H9 (cell line): ENCODE data around the gene AACS. TPM values are rescaled to one million over a fixed set of nuclear protein-coding genes. Genes with fewer than 3 reads are reported as not detected.
A peak's percentile ranks its signal among the peaks of the same experiment; 100 is the strongest.

ENCODE experiments used
- DNase-seq: peaks from one replicate; pipeline ENCODE4 v3.0.0-alpha.2; 2017
- H2AFZ ChIP-seq: one replicate; pipeline ENCODE4 v1.6.1; 2013; ENCODE audit warnings: mild to moderate bottlenecking, low read length, control low read depth, moderate library complexity
- H2AK5ac ChIP-seq: 2 replicates; pipeline ENCODE4 v1.6.1; 2013; ENCODE audit warnings: low read length, control low read depth, mixed read lengths; ENCODE audit not compliant: insufficient read length
- H2BK120ac ChIP-seq: one replicate; pipeline ENCODE4 v1.6.1; 2013; ENCODE audit warnings: low read depth, mild to moderate bottlenecking, low read length, control low read depth, inconsistent platforms; ENCODE audit not compliant: poor library complexity, severe bottlenecking
- H2BK12ac ChIP-seq: 2 replicates; pipeline ENCODE4 v1.6.1; 2013; ENCODE audit warnings: low read length, control low read depth, mixed read lengths, low read depth; ENCODE audit not compliant: insufficient read length
- H2BK15ac ChIP-seq: 2 replicates; pipeline ENCODE4 v1.6.1; 2013; ENCODE audit warnings: low read depth, low read length, control low read depth
- H2BK20ac ChIP-seq: one replicate; pipeline ENCODE4 v1.6.1; 2013; ENCODE audit warnings: low read depth, mild to moderate bottlenecking, low read length, control low read depth, inconsistent platforms; ENCODE audit not compliant: poor library complexity, severe bottlenecking
- H2BK5ac ChIP-seq: 2 replicates; pipeline ENCODE4 v1.6.1; 2013; ENCODE audit warnings: low read length, control low read depth, mixed read lengths; ENCODE audit not compliant: insufficient read length
- H3K14ac ChIP-seq: 2 replicates; pipeline ENCODE4 v1.6.1; 2013; ENCODE audit warnings: low read length, control low read depth; ENCODE audit not compliant: insufficient read depth
- H3K18ac ChIP-seq: 2 replicates; pipeline ENCODE4 v1.6.1; 2013; ENCODE audit warnings: low read depth, mild to moderate bottlenecking, mixed read lengths, low read length, control low read depth; ENCODE audit not compliant: insufficient read length
- H3K23ac ChIP-seq: 2 replicates; pipeline ENCODE4 v1.6.1; 2013; ENCODE audit warnings: low read length, control low read depth, mixed read lengths, low read depth; ENCODE audit not compliant: insufficient read length
- H3K23me2 ChIP-seq: 2 replicates; pipeline ENCODE4 v1.6.1; 2013; ENCODE audit warnings: low read depth, mild to moderate bottlenecking, mixed read lengths, low read length, control low read depth; ENCODE audit not compliant: insufficient read length, poor library complexity, severe bottlenecking
- H3K27ac ChIP-seq: 2 replicates; pipeline ENCODE4 v1.5.1; 2013; ENCODE audit warnings: low read length, control low read depth, mixed read lengths, low read depth; ENCODE audit not compliant: insufficient read length
- H3K27me3 ChIP-seq: 2 replicates; pipeline ENCODE4 v1.6.1; 2013; ENCODE audit warnings: low read length, control low read depth, inconsistent platforms; ENCODE audit not compliant: insufficient read depth
- H3K4ac ChIP-seq: 2 replicates; pipeline ENCODE4 v1.6.1; 2013; ENCODE audit warnings: low read depth, mild to moderate bottlenecking, control low read depth, inconsistent platforms, low read length, moderate library complexity
- H3K4me1 ChIP-seq: 2 replicates; pipeline ENCODE4 v1.6.1; 2013; ENCODE audit warnings: low read length, control low read depth, inconsistent platforms; ENCODE audit not compliant: insufficient read depth
- H3K4me2 ChIP-seq: 2 replicates; pipeline ENCODE4 v1.6.1; 2013; ENCODE audit warnings: low read length, control low read depth, mixed read lengths; ENCODE audit not compliant: insufficient read length, insufficient read depth
- H3K56ac ChIP-seq: 2 replicates; pipeline ENCODE4 v1.6.1; 2013; ENCODE audit warnings: low read depth, mild to moderate bottlenecking, mixed read lengths, low read length, control low read depth; ENCODE audit not compliant: insufficient read length
- H3K79me1 ChIP-seq: 2 replicates; pipeline ENCODE4 v1.6.1; 2013; ENCODE audit warnings: low read depth, mild to moderate bottlenecking, moderate library complexity, low read length, control low read depth, inconsistent platforms; ENCODE audit not compliant: insufficient read depth, poor library complexity, severe bottlenecking
- H3K79me2 ChIP-seq: 2 replicates; pipeline ENCODE4 v1.6.1; 2013; ENCODE audit warnings: low read length, control low read depth, inconsistent platforms; ENCODE audit not compliant: insufficient read depth
- H3K9ac ChIP-seq: 2 replicates; pipeline ENCODE4 v1.6.1; 2013; ENCODE audit warnings: low read length, control low read depth, mixed read lengths; ENCODE audit not compliant: insufficient read length; ENCODE audit errors: extremely low read depth
- H3K9me3 ChIP-seq: one replicate; pipeline ENCODE4 v1.6.1; 2013; ENCODE audit warnings: low read depth, low read length, inconsistent platforms; ENCODE audit not compliant: control insufficient read depth
- H3T11ph ChIP-seq: one replicate; pipeline ENCODE4 v1.6.1; 2013; ENCODE audit warnings: mild to moderate bottlenecking, low read length, control low read depth, inconsistent platforms
- H4K20me1 ChIP-seq: one replicate; pipeline ENCODE4 v1.6.1; 2013; ENCODE audit not compliant: control insufficient read depth, insufficient read length, insufficient read depth
- H4K5ac ChIP-seq: 2 replicates; pipeline ENCODE4 v1.6.1; 2013; ENCODE audit warnings: low read depth, mild to moderate bottlenecking, mixed read lengths, low read length, control low read depth; ENCODE audit not compliant: insufficient read length
- H4K8ac ChIP-seq: replicated peaks from 2 replicates; pipeline ENCODE4 v1.6.1; 2013; ENCODE audit warnings: low read length, control low read depth, mixed read lengths, low read depth; ENCODE audit not compliant: insufficient read length
- H4K91ac ChIP-seq: 2 replicates; pipeline ENCODE4 v1.6.1; 2013; ENCODE audit warnings: low read depth, mild to moderate bottlenecking, moderate library complexity, mixed read lengths, low read length, control low read depth; ENCODE audit not compliant: insufficient read length
- H3K27ac Mint-ChIP-seq, 3 experiments: 2 replicates in 2 of 3; 3 replicates in 1 of 3; pipeline ENCODE4 v1.8.0; 2020 to 2021; ENCODE audit warnings: mixed read lengths in 3 of 3, mild to moderate bottlenecking in 1 of 3, moderate library complexity in 1 of 3
- H3K27me3 Mint-ChIP-seq: 2 replicates; pipeline ENCODE4 v1.8.0; 2021; ENCODE audit warnings: low read depth, mild to moderate bottlenecking, moderate library complexity, mixed read lengths
- H3K36me3 Mint-ChIP-seq, 3 experiments: 2 replicates in 2 of 3; 3 replicates in 1 of 3; pipeline ENCODE4 v1.8.0; 2020 to 2021; ENCODE audit warnings: low read depth in 3 of 3, mixed read lengths in 3 of 3; ENCODE audit not compliant: insufficient read depth in 1 of 3
- H3K4me1 Mint-ChIP-seq, 2 experiments: 2 replicates each; pipeline ENCODE4 v1.8.0; 2020; ENCODE audit warnings: mixed read lengths in 2 of 2
- H3K4me3 Mint-ChIP-seq, 2 experiments: 2 replicates in 1 of 2; 3 replicates in 1 of 2; pipeline ENCODE4 v1.8.0; 2020 to 2021; ENCODE audit warnings: mild to moderate bottlenecking in 2 of 2, mixed read lengths in 2 of 2, moderate library complexity in 1 of 2
- H3K9me3 Mint-ChIP-seq, 2 experiments: 2 replicates in 1 of 2; 3 replicates in 1 of 2; pipeline ENCODE4 v1.8.0; 2020; ENCODE audit warnings: mild to moderate bottlenecking in 2 of 2, mixed read lengths in 2 of 2, moderate library complexity in 1 of 2
- WGBS: extraction: QIAGEN DNeasy Blood & Tissue Kit; methylation state at CpG from one replicate; pipeline ENCODE4 v1.1.7; 2013; ENCODE audit warnings: missing lambda C conversion rate, low lambda C conversion rate, mixed read lengths; ENCODE audit not compliant: insufficient read length; ENCODE audit errors: extremely low coverage; 5-methylcytosine and 5-hydroxymethylcytosine counted together
- total RNA-seq: library from RNA; stranded (reverse); gene quantifications from 2 replicates; pipeline ENCODE4 v1.2.1, GENCODE V29; 2021
- TF ChIP-seq, protein P1 (sequence below): fragments of 200-600 bp; sonication (generic); conservative IDR thresholded peaks from 3 replicates; pipeline ENCODE4 v1.8.0; 2021; ENCODE audit warnings: antibody characterized with exemption, mild to moderate bottlenecking

AACS gene
- total RNA-seq, 1 experiment from 2014 or later, result 35.0 TPM

DNA sequence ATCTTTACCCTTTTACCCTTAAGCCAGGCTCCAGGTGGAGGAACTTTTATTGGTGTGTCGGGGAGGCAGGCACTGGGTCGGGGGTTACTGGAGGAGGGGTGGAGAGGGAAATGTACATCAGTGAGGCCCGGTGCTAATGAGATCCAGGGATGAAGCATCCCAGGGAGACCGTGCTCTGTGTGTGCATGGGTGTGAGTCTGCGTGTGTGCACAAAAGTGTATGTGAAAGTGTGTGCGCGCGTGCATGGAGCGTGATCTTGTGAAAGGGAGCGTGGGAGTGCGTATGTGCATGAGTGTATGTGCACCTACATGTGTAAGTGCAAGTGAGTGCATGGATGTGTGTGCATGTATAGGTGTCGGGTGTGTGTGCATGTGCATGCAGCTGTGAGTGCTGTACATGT, 55.3 kb downstream of the AACS start:
- peak overlapping the region; percentile 41 for H4K8ac ChIP-seq
- H3K4me1 Mint-ChIP-seq, result peaks cover 0 to 8% of the 10 kb centered on the region in 2 experiments; a peak in 2 of 4 replicates
- H3K79me1 ChIP-seq, result no peaks in the 10 kb centered on the region
- H2BK15ac ChIP-seq, result no peak overlapping the region
- H2BK5ac ChIP-seq, result no peak overlapping the region
- no CpG with 5 or more reads among the region's 12 CpGs for WGBS
- no peak overlapping the region for H3K56ac ChIP-seq
- no peak overlapping the region for H2BK20ac ChIP-seq
- H2BK120ac ChIP-seq, result no peak overlapping the region
- H3K23ac ChIP-seq, result peak overlapping the region; percentile 27
- H3K4me2 ChIP-seq, result no peak overlapping the region
- H2BK12ac ChIP-seq, result no peak overlapping the region
- no peaks in the 10 kb centered on the region for H3K9me3 ChIP-seq
- H3K4me3 Mint-ChIP-seq, result no peak overlapping the region
- TF ChIP-seq, protein P1, sequence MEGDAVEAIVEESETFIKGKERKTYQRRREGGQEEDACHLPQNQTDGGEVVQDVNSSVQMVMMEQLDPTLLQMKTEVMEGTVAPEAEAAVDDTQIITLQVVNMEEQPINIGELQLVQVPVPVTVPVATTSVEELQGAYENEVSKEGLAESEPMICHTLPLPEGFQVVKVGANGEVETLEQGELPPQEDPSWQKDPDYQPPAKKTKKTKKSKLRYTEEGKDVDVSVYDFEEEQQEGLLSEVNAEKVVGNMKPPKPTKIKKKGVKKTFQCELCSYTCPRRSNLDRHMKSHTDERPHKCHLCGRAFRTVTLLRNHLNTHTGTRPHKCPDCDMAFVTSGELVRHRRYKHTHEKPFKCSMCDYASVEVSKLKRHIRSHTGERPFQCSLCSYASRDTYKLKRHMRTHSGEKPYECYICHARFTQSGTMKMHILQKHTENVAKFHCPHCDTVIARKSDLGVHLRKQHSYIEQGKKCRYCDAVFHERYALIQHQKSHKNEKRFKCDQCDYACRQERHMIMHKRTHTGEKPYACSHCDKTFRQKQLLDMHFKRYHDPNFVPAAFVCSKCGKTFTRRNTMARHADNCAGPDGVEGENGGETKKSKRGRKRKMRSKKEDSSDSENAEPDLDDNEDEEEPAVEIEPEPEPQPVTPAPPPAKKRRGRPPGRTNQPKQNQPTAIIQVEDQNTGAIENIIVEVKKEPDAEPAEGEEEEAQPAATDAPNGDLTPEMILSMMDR, result no peak
- no peak overlapping the region for H2AK5ac ChIP-seq
- H3K27me3 Mint-ChIP-seq, result no peaks in the 10 kb centered on the region
- H3K9me3 Mint-ChIP-seq, result no peaks in the 10 kb centered on the region
- H3T11ph ChIP-seq, result no peak overlapping the region
- 0 out of 2 replicates have a peak, but pooled peaks cover 2% of the 10 kb centered on the region for H3K79me2 ChIP-seq
- no peak overlapping the region for H3K18ac ChIP-seq
- H3K36me3 Mint-ChIP-seq, result peaks cover 24 to 48% (median 39%) of the 10 kb centered on the region in 3 experiments
- no peak overlapping the region for H3K4ac ChIP-seq
- no peak overlapping the region for H4K91ac ChIP-seq
- H3K14ac ChIP-seq, result no peak overlapping the region
- DNase-seq, result no peak
- peaks cover 3% of the 10 kb centered on the region for H4K20me1 ChIP-seq
- H3K23me2 ChIP-seq, result no peaks in the 10 kb centered on the region
- no peaks in the 10 kb centered on the region for H3K4me1 ChIP-seq
- no peaks in the 10 kb centered on the region for H3K27me3 ChIP-seq
- peak overlapping the region; percentile 55 for H4K5ac ChIP-seq
- H3K27ac Mint-ChIP-seq, result peak overlapping the region in 1 of 3 experiments; percentile 14; a peak in 2 of 7 replicates
- no peak overlapping the region for H2AFZ ChIP-seq
- H3K27ac ChIP-seq, result no peak overlapping the region
- no peak overlapping the region for H3K9ac ChIP-seq
